LNCaP clone FGC (cell line): Measurements from ENCODE around the gene SORCS3.
A peak's percentile ranks its signal among the peaks of the same experiment; 100 is the strongest.

Experiments used
- DNase-seq: peaks from one replicate; pipeline ENCODE4 v3.0.0-alpha.2; 2011; ENCODE audit warnings: low read depth
- H3K4me3 ChIP-seq: 2 replicates; pipeline ENCODE4 v1.5.1; 2011; ENCODE audit warnings: mild to moderate bottlenecking, low read depth, low read length, control low read depth
- TF ChIP-seq, protein P1 (sequence below): IDR thresholded peaks from 2 replicates; pipeline ENCODE4 v1.5.1; 2012; ENCODE audit warnings: mild to moderate bottlenecking; ENCODE audit not compliant: control insufficient read depth, insufficient read depth; ENCODE audit errors: extremely low read depth

Gene SORCS3

DNA sequence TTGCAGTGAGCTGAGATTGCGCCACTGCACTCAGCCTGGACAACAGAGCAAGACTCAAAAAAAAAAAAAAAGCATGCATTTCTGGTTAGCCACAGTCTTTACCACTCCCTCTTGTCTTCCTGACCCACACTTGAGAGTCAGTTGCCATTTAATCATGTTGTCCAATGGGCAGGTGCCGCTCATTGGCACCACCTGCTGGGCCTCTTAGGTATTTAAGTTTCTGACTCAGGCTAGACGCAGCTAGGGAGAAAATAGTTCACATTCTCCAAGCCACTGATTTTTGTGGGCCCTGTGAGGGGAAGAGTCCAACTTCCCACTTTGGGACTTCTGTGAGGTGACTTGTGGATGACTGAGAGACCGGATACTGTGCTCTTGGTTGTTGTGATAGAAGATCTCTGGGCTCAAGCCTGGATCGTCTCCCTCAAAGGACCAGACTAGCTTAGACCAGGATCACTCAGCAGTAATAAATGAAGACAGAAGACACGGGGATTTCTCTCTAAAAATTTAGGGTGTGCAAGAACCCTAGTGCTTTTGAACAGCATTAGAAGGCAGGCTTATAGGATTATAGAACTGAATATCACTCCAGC, 26.8 kb upstream of the SORCS3 start:
- no peak for DNase-seq
- TF ChIP-seq, protein P1, sequence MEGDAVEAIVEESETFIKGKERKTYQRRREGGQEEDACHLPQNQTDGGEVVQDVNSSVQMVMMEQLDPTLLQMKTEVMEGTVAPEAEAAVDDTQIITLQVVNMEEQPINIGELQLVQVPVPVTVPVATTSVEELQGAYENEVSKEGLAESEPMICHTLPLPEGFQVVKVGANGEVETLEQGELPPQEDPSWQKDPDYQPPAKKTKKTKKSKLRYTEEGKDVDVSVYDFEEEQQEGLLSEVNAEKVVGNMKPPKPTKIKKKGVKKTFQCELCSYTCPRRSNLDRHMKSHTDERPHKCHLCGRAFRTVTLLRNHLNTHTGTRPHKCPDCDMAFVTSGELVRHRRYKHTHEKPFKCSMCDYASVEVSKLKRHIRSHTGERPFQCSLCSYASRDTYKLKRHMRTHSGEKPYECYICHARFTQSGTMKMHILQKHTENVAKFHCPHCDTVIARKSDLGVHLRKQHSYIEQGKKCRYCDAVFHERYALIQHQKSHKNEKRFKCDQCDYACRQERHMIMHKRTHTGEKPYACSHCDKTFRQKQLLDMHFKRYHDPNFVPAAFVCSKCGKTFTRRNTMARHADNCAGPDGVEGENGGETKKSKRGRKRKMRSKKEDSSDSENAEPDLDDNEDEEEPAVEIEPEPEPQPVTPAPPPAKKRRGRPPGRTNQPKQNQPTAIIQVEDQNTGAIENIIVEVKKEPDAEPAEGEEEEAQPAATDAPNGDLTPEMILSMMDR: peak; percentile 73
- no peak overlapping the region for H3K4me3 ChIP-seq

DNA sequence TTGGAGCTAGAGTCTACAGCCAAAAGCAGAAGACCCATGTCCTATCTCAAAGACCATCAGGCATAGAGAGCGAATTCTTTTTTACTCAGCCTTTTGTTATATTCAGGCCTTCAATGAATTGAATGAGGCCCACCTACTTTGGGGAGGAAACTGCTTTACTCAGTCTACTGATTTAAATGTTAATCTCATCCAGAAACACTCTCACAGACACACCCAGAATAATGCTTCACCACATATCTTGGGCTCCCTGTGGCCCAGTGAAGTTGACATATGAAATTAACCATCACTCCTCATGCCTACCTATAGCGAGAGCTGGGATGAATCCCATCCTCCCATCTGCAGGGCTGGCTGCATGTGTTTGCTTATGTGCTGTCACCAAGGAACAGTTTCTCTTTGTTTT, 26.0 kb upstream of the SORCS3 start:
- no peak for DNase-seq
- H3K4me3 ChIP-seq: no peak overlapping the region
- TF ChIP-seq, protein P1: no peak

- DNase-seq: no peak
- TF ChIP-seq, protein P1: no peak
- no peak overlapping the region for H3K4me3 ChIP-seq
These were observed 23.3 kb upstream of the SORCS3 start for GRCh38 chr10:104617831-104618230.

GRCh38 chr10:104622175-104622574, 18.9 kb upstream of the SORCS3 start:
- H3K4me3 ChIP-seq: no peak overlapping the region
- TF ChIP-seq, protein P1: no peak
- no peak for DNase-seq

GRCh38 chr10:104622598-104623209, 18.4 kb upstream of the SORCS3 start:
- peak; percentile 22 for DNase-seq
- no peak overlapping the region for H3K4me3 ChIP-seq
- TF ChIP-seq, protein P1: peak; percentile 92

DNA sequence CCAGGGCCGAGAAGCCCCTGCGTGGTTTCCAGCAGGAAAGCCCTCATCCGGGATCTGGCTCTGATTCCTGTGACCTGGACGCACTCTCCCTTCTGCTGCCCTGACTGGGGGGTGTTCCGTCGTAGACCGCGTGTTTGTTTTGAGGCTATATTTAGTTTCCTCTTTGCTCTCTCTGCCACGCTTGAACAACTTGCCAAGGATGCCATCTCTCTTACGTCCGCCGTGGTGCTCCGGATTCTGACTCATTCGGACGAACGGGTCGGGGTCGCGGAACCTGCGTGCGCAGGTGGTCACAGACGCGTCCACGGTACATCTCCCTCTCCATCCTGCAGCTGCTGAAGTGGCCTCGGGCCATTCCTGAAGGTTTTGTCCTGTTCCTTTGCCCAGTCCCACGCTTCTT, 10.4 kb upstream of the SORCS3 start:
- no peak overlapping the region for H3K4me3 ChIP-seq
- DNase-seq: no peak
- TF ChIP-seq, protein P1: no peak

GRCh38 chr10:104631946-104632345, 9.1 kb upstream of the SORCS3 start:
- no peak for DNase-seq
- TF ChIP-seq, protein P1: no peak
- H3K4me3 ChIP-seq: no peak overlapping the region
